ENCODE results near the gene EFCAB12.

GRCh38 chr3:129393271-129393670, 35.2 kb downstream of the EFCAB12 start:
- TF ChIP-seq, protein P1, sequence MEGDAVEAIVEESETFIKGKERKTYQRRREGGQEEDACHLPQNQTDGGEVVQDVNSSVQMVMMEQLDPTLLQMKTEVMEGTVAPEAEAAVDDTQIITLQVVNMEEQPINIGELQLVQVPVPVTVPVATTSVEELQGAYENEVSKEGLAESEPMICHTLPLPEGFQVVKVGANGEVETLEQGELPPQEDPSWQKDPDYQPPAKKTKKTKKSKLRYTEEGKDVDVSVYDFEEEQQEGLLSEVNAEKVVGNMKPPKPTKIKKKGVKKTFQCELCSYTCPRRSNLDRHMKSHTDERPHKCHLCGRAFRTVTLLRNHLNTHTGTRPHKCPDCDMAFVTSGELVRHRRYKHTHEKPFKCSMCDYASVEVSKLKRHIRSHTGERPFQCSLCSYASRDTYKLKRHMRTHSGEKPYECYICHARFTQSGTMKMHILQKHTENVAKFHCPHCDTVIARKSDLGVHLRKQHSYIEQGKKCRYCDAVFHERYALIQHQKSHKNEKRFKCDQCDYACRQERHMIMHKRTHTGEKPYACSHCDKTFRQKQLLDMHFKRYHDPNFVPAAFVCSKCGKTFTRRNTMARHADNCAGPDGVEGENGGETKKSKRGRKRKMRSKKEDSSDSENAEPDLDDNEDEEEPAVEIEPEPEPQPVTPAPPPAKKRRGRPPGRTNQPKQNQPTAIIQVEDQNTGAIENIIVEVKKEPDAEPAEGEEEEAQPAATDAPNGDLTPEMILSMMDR (conservative IDR thresholded peaks at IDR 0.05; ENCODE audit: low read length) = no peak
- no peak for TF ChIP-seq EZH2phosphoT487 (IDR thresholded peaks at IDR 0.05; ENCODE audit: borderline replicate concordance, low read depth, low read length)
